Astrocyte (in vitro differentiated cells and primary cell): ENCODE results near the gene ELF5. TPM values are rescaled to one million over a fixed set of nuclear protein-coding genes. Genes with fewer than 3 reads are reported as not detected.

Experiments used
- DNase-seq: peaks from one replicate; pipeline ENCODE4 v3.0.0-alpha.2; 2010; ENCODE audit warnings: low read depth
- FAIRE-seq: peaks from 2 replicates; lab custom pipeline; 2011; peaks lifted over from hg19 to GRCh38; lab: Jason Lieb, UNC
- H2AFZ ChIP-seq: 2 replicates; pipeline ENCODE4 v1.6.0; 2012; ENCODE audit warnings: low read depth, low read length, inconsistent platforms
- H3K27ac ChIP-seq: 2 replicates; pipeline ENCODE4 v1.5.1; 2011; ENCODE audit warnings: low read depth, low read length, inconsistent platforms
- H3K27me3 ChIP-seq: 2 replicates; pipeline ENCODE4 v1.6.0; 2011; ENCODE audit warnings: low read length, inconsistent platforms; ENCODE audit not compliant: insufficient read depth
- H3K36me3 ChIP-seq: 2 replicates; pipeline ENCODE4 v1.5.1; 2011; ENCODE audit warnings: low read length, inconsistent platforms; ENCODE audit not compliant: insufficient read depth
- H3K4me1 ChIP-seq: 2 replicates; pipeline ENCODE4 v1.5.1; 2011; ENCODE audit warnings: low read length, inconsistent platforms; ENCODE audit not compliant: insufficient read depth
- H3K4me2 ChIP-seq: 2 replicates; pipeline ENCODE4 v1.6.0; 2012; ENCODE audit warnings: low read length, inconsistent platforms
- H3K4me3 ChIP-seq: 2 replicates; pipeline ENCODE4 v1.5.1; 2011; ENCODE audit warnings: low read depth, mild to moderate bottlenecking, low read length, inconsistent platforms; ENCODE audit not compliant: insufficient read depth
- H3K79me2 ChIP-seq: 2 replicates; pipeline ENCODE4 v1.6.0; 2012; ENCODE audit warnings: mild to moderate bottlenecking, low read length, inconsistent platforms; ENCODE audit not compliant: insufficient read depth
- H3K9ac ChIP-seq: 2 replicates; pipeline ENCODE4 v1.6.0; 2012; ENCODE audit warnings: mild to moderate bottlenecking, low read length, inconsistent platforms
- H3K9me3 ChIP-seq: 2 replicates; pipeline ENCODE4 v1.5.1; 2012; ENCODE audit warnings: low read depth, mild to moderate bottlenecking, low read length, inconsistent platforms; ENCODE audit not compliant: insufficient read depth
- H4K20me1 ChIP-seq: 2 replicates; pipeline ENCODE4 v1.6.0; 2012; ENCODE audit warnings: low read length, inconsistent platforms; ENCODE audit not compliant: insufficient read depth
- H3K27ac Mint-ChIP-seq: one replicate; pipeline ENCODE4 v1.8.0; 2021; ENCODE audit warnings: mild to moderate bottlenecking, mixed read lengths; ENCODE audit not compliant: unreplicated experiment
- H3K27me3 Mint-ChIP-seq: one replicate; pipeline ENCODE4 v1.8.0; 2021; ENCODE audit warnings: low read depth, mixed read lengths; ENCODE audit not compliant: unreplicated experiment
- H3K36me3 Mint-ChIP-seq: one replicate; pipeline ENCODE4 v1.8.0; 2021; ENCODE audit warnings: low read depth, mixed read lengths; ENCODE audit not compliant: unreplicated experiment
- H3K4me1 Mint-ChIP-seq: one replicate; pipeline ENCODE4 v1.8.0; 2021; ENCODE audit warnings: low read depth, mixed read lengths; ENCODE audit not compliant: unreplicated experiment
- H3K4me3 Mint-ChIP-seq: one replicate; pipeline ENCODE4 v1.8.0; 2021; ENCODE audit warnings: mild to moderate bottlenecking, moderate library complexity, mixed read lengths; ENCODE audit not compliant: unreplicated experiment
- H3K9me3 Mint-ChIP-seq: one replicate; pipeline ENCODE4 v1.8.0; 2021; ENCODE audit warnings: mild to moderate bottlenecking, mixed read lengths; ENCODE audit not compliant: unreplicated experiment
- EZH2 ChIP-seq: IDR thresholded peaks from 2 replicates; pipeline ENCODE4 v1.6.1; 2012; ENCODE audit warnings: mild to moderate bottlenecking, low read length, inconsistent platforms; ENCODE audit not compliant: insufficient read depth
- total RNA-seq: library from RNA; stranded (reverse); gene quantifications from 2 replicates; pipeline ENCODE4 v1.2.1, GENCODE V29; 2021
- TF ChIP-seq, protein P1 (sequence below): IDR thresholded peaks from 2 replicates; pipeline ENCODE4 v1.5.1; 2011; ENCODE audit warnings: low read depth, mild to moderate bottlenecking, inconsistent platforms, low read length, moderate library complexity; ENCODE audit not compliant: insufficient read depth

The ELF5 gene
- total RNA-seq, 1 donor from 2014 or later, result not detected

DNA sequence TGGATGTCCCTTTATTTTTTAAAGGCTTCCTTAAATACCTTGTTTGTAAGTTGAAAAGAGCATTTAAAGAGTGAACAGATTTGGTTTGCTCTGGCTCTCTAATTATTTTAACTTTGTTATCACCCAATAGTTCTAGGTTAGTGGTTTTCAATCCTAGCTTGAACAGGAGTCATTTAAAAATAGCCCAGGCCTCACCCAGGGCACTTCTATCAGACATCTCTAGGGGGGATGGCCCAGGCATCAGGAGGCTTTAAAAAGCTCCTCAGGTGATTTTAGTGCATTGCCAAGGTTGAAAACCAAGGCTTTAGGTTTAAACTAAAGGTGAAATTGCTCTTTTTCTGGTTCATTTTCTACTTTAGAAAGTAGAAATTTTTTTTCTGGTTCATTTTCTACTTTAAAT lies 66.5 kb downstream of the ELF5 start:
- Mint-ChIP-seq H3K27ac (no peak overlapping the region), H3K4me3 (no peak overlapping the region), H3K4me1 (peaks cover 13% of the 10 kb centered on the region), H3K27me3 (no peaks in the 10 kb centered on the region), H3K9me3 (no peaks in the 10 kb centered on the region), H3K36me3 (peaks cover 4% of the 10 kb centered on the region)
- no peaks in the 10 kb centered on the region for H3K9me3 ChIP-seq
- H2AFZ ChIP-seq, result no peak overlapping the region
- FAIRE-seq (no peak), DNase-seq (no peak)
- peaks cover 6% of the 10 kb centered on the region for H3K4me1 ChIP-seq
- H3K4me3 ChIP-seq, result no peak overlapping the region
- H3K79me2 ChIP-seq, result peaks cover 31% of the 10 kb centered on the region
- H3K27me3 ChIP-seq, result no peaks in the 10 kb centered on the region
- TF ChIP-seq, protein P1, sequence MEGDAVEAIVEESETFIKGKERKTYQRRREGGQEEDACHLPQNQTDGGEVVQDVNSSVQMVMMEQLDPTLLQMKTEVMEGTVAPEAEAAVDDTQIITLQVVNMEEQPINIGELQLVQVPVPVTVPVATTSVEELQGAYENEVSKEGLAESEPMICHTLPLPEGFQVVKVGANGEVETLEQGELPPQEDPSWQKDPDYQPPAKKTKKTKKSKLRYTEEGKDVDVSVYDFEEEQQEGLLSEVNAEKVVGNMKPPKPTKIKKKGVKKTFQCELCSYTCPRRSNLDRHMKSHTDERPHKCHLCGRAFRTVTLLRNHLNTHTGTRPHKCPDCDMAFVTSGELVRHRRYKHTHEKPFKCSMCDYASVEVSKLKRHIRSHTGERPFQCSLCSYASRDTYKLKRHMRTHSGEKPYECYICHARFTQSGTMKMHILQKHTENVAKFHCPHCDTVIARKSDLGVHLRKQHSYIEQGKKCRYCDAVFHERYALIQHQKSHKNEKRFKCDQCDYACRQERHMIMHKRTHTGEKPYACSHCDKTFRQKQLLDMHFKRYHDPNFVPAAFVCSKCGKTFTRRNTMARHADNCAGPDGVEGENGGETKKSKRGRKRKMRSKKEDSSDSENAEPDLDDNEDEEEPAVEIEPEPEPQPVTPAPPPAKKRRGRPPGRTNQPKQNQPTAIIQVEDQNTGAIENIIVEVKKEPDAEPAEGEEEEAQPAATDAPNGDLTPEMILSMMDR, result no peak
- no peak for TF ChIP-seq EZH2
- no peak overlapping the region for H3K27ac ChIP-seq
- H4K20me1 ChIP-seq, result peaks cover 46% of the 10 kb centered on the region
- H3K36me3 ChIP-seq, result peaks cover 14% of the 10 kb centered on the region
- H3K4me2 ChIP-seq, result no peak overlapping the region
- no peak overlapping the region for H3K9ac ChIP-seq

DNA sequence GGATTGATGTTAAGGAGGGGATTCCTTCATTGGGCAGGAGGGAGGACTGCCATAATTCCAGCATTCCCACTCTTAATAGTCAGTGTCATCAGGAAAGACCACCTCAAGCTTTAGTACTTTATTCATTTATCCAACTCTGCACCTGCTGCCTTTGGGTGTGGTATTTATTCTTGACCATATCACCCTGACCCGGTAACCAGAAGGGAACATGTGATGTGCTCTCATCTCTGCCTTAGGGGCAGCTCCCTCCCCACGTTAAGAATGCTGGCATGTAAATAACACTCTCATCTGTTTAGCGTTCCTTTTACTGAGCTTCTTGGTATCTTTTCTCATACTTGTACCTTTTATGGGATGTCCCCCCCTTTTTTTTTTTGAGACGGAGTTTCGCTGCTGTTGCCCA lies 67.2 kb downstream of the ELF5 start:
- Histone ChIP-seq H4K20me1 (peaks cover 46% of the 10 kb centered on the region), H3K79me2 (peaks cover 38% of the 10 kb centered on the region), H3K4me2 (no peak overlapping the region), H3K9ac (no peak overlapping the region), H3K4me3 (no peak overlapping the region), H3K27ac (no peak overlapping the region), H3K27me3 (no peaks in the 10 kb centered on the region), H2AFZ (no peak overlapping the region), H3K36me3 (peaks cover 10% of the 10 kb centered on the region), H3K9me3 (no peaks in the 10 kb centered on the region), H3K4me1 (peaks cover 6% of the 10 kb centered on the region)
- Mint-ChIP-seq H3K4me3 (no peak overlapping the region), H3K27me3 (no peaks in the 10 kb centered on the region), H3K4me1 (peaks cover 13% of the 10 kb centered on the region), H3K36me3 (peaks cover 3% of the 10 kb centered on the region), H3K9me3 (no peaks in the 10 kb centered on the region), H3K27ac (no peak overlapping the region)
- DNase-seq (no peak), FAIRE-seq (no peak)
- TF ChIP-seq EZH2, result no peak
- TF ChIP-seq, protein P1, result no peak

DNA sequence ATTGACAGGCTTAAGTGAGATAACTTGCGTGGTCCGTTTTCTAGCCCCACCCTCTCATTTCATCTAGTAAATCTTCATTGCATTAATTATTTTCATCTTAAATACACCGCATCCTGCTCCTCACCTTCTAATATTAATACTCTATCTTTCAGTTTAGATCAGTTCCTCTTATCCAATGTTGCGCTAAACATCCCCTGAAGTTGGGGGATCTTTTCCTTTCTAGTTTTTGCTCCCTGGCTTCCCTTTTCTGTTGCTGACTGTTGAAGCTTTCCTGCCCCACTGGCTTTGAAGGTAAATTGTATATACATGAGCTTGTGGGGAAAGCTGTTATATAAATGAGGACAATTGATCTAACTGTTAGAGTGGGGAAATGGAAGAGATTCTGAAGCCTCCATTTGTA lies 67.6 kb downstream of the ELF5 start:
- no peak overlapping the region for H3K4me3 Mint-ChIP-seq
- H3K27ac ChIP-seq, result no peak overlapping the region
- H3K27me3 Mint-ChIP-seq, result no peaks in the 10 kb centered on the region
- no peaks in the 10 kb centered on the region for H3K9me3 ChIP-seq
- peaks cover 3% of the 10 kb centered on the region for H3K36me3 Mint-ChIP-seq
- H3K4me3 ChIP-seq, result no peak overlapping the region
- FAIRE-seq (no peak), DNase-seq (no peak)
- peaks cover 13% of the 10 kb centered on the region for H3K4me1 Mint-ChIP-seq
- peaks cover 6% of the 10 kb centered on the region for H3K4me1 ChIP-seq
- no peak overlapping the region for H3K4me2 ChIP-seq
- no peak overlapping the region for H3K9ac ChIP-seq
- H3K36me3 ChIP-seq, result peaks cover 7% of the 10 kb centered on the region
- no peaks in the 10 kb centered on the region for H3K27me3 ChIP-seq
- no peak overlapping the region for H3K27ac Mint-ChIP-seq
- TF ChIP-seq, protein P1, result no peak
- TF ChIP-seq EZH2, result no peak
- peaks cover 46% of the 10 kb centered on the region for H4K20me1 ChIP-seq
- H2AFZ ChIP-seq, result no peak overlapping the region
- H3K9me3 Mint-ChIP-seq, result no peaks in the 10 kb centered on the region
- peaks cover 42% of the 10 kb centered on the region for H3K79me2 ChIP-seq
